Measurements from ENCODE around the gene SENP2. TPM values are rescaled to one million over a fixed set of nuclear protein-coding genes. Genes with fewer than 3 reads are reported as not detected.

The SENP2 gene
- total and polyA plus RNA-seq, 9 donors = 16.0 to 51.6 (median 43.5) TPM

DNA sequence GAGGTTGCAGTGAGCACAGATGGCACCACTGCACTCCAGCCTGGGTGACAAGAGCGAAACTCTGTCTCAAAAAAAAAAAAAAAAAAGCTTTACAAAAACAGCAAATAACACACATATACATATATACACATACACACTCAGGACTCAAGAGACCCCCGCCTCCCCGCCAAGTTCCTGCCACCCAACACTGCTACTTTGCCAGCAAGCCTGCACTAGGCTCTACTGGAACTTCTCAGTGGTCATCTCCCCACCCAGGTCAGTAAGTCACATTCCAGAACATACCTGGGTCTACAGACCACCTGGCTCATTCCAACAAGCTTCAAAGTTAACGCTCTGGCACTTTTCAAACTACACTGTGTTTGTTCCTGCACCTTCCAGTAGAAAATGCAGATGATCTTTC, 62.3 kb downstream of the SENP2 start:
- Histone ChIP-seq H3K4me1 (ENCODE audit: insufficient read depth) (no peaks in the 10 kb centered on the region), H3K27ac (no peak overlapping the region), H3K4me3 (no peak overlapping the region), H3K27me3 (no peaks in the 10 kb centered on the region), H3K36me3 (no peaks in the 10 kb centered on the region), H3K9me3 (no peaks in the 10 kb centered on the region)
- intact Hi-C loops (cut with DNase I) = no loop called here
- no peak for DNase-seq
- WGBS, 3 donors = 95 to 99% (median 97%) methylated on average over 4 of the region's 4 CpGs
- no peak for TF ChIP-seq EP300 (IDR thresholded peaks at IDR 0.05)
- no peak for TF ChIP-seq CTCF (IDR thresholded peaks at IDR 0.05)
- TF ChIP-seq POLR2A (IDR thresholded peaks at IDR 0.05) = no peak

GRCh38 chr3:185649414-185649813, 63.3 kb downstream of the SENP2 start:
- H3K4me3 ChIP-seq = no peak overlapping the region
- WGBS, 3 donors = 88 to 96% (median 94%) methylated on average over 10 of the region's 10 CpGs
- intact Hi-C loops (cut with DNase I) = no loop called here
- H3K4me1 ChIP-seq (ENCODE audit: insufficient read depth) = no peaks in the 10 kb centered on the region
- H3K27ac ChIP-seq = no peak overlapping the region
- H3K9me3 ChIP-seq = no peaks in the 10 kb centered on the region
- H3K27me3 ChIP-seq = no peaks in the 10 kb centered on the region
- H3K36me3 ChIP-seq = no peaks in the 10 kb centered on the region
- no peak for DNase-seq
- TF ChIP-seq POLR2A (IDR thresholded peaks at IDR 0.05) (no peak), EP300 (IDR thresholded peaks at IDR 0.05) (no peak), CTCF (IDR thresholded peaks at IDR 0.05) (no peak)

- no peak for TF ChIP-seq POLR2A (IDR thresholded peaks at IDR 0.05)
- no peak for TF ChIP-seq CTCF (IDR thresholded peaks at IDR 0.05)
- no peak for TF ChIP-seq EP300 (IDR thresholded peaks at IDR 0.05)
Measured at GRCh38 chr3:185651971-185652370, 65.9 kb downstream of the SENP2 start.

GRCh38 chr3:185653949-185654757, 68.1 kb downstream of the SENP2 start:
- intact Hi-C loops (cut with DNase I) = no loop called here
- Histone ChIP-seq H3K4me1 (ENCODE audit: insufficient read depth) (peaks cover 13% of the 10 kb centered on the region), H3K9me3 (no peaks in the 10 kb centered on the region), H3K4me3 (no peak overlapping the region), H3K27ac (peak overlapping the region in 1 of 2 donors; percentile 83), H3K27me3 (no peaks in the 10 kb centered on the region), H3K36me3 (no peaks in the 10 kb centered on the region)
- WGBS, 3 donors = 93 to 97% (median 94%) methylated on average over 12 of the region's 12 CpGs
- DNase-seq = no peak
- TF ChIP-seq EP300 (IDR thresholded peaks at IDR 0.05) = no peak
- no peak for TF ChIP-seq POLR2A (IDR thresholded peaks at IDR 0.05)
- no peak for TF ChIP-seq CTCF (IDR thresholded peaks at IDR 0.05)

More at GRCh38 chr3:185651971-185652370, 65.9 kb downstream of the SENP2 start:
- no peaks in the 10 kb centered on the region for H3K27me3 ChIP-seq
- intact Hi-C loops (cut with DNase I) = no loop called here
- H3K9me3 ChIP-seq = no peaks in the 10 kb centered on the region
- WGBS, 3 donors = 94 to 100% (median 97%) methylated on average over 9 of the region's 9 CpGs
- H3K4me1 ChIP-seq (ENCODE audit: insufficient read depth) = peaks cover 7% of the 10 kb centered on the region
- no peak for DNase-seq
- no peaks in the 10 kb centered on the region for H3K36me3 ChIP-seq
- H3K4me3 ChIP-seq = no peak overlapping the region
- no peak overlapping the region for H3K27ac ChIP-seq
